H1 (cell line): ENCODE data around the gene NOTCH4. TPM values are rescaled to one million over a fixed set of nuclear protein-coding genes. Genes with fewer than 3 reads are reported as not detected.

Experiments
- CBX5 ChIP-seq: fragments of 300-800, 300-1000 bp; sonication (generic); IDR thresholded peaks from 2 replicates; pipeline ENCODE4 v1.7.1; 2016; ENCODE audit warnings: antibody characterized with exemption, low read length, low read depth
- KDM5A ChIP-seq: fragments of 200-600 bp; IDR thresholded peaks from 2 replicates; pipeline ENCODE4 v1.7.1; 2012; ENCODE audit warnings: mild to moderate bottlenecking, low read length, inconsistent platforms, mixed read lengths
- RBBP5 ChIP-seq: IDR thresholded peaks from 2 replicates; pipeline ENCODE4 v1.7.1; 2012; ENCODE audit warnings: low read depth, mild to moderate bottlenecking, inconsistent platforms, low read length, moderate library complexity, borderline replicate concordance
- RFX5 ChIP-seq: IDR thresholded peaks from 2 replicates; pipeline ENCODE4 v1.6.1; 2011; ENCODE audit warnings: low read depth, low read length, improper control_type of control experiment, borderline replicate concordance
- RXRA ChIP-seq: IDR thresholded peaks from 2 replicates; pipeline ENCODE4 v1.6.1; 2011; ENCODE audit warnings: low read depth, mild to moderate bottlenecking, low read length, moderate library complexity; ENCODE audit not compliant: insufficient read depth
- SP2 ChIP-seq: IDR thresholded peaks from 2 replicates; pipeline ENCODE4 v1.6.1; 2012; ENCODE audit warnings: mild to moderate bottlenecking, low read length, inconsistent platforms
- polyA plus RNA-seq, 7 experiments: library from polyadenylated mRNA; depleted of rRNA in 3 of 7; stranded (reverse) in 5 of 7; unstranded in 2 of 7; fragments of >200 nt in 5 of 7; fragments of 200-250 nt in 2 of 7; gene quantifications; 1 replicate in 5 of 7; 2 replicates in 1 of 7; 4 replicates in 1 of 7; pipeline versions ENCODE4 v1.2.1 to v1.2.3, GENCODE V29; 2011 to 2013; ENCODE audit warnings: missing spikeins in 2 of 7, mixed read lengths in 2 of 7
- total RNA-seq: library from RNA; stranded (reverse); fragmentation: NEBNext Ultra II Directional; extraction: Animal tissue kit (Norgen Biotek cat#: 25700); gene quantifications from 2 replicates; pipeline ENCODE4 v1.2.1, GENCODE V29; 2021

NOTCH4 gene
- total and polyA plus RNA-seq, 2 of the 8 experiments (the other 6 are each of a cell fraction or from before 2014, with no cell fraction given): 1.9 to 2.8 TPM

GRCh38 chr6:32192608-32193039, 31.2 kb downstream of the NOTCH4 start, which contains the start of gene GPSM3 (continued):
- no peak for TF ChIP-seq RBBP5
- no peak for TF ChIP-seq KDM5A
- no peak for TF ChIP-seq CBX5
- no peak for TF ChIP-seq RXRA
- no peak for TF ChIP-seq RFX5
- no peak for TF ChIP-seq SP2
